ENCODE results near the gene POLK. TPM values are rescaled to one million over a fixed set of nuclear protein-coding genes. Genes with fewer than 3 reads are reported as not detected.
A peak's percentile ranks its signal among the peaks of the same experiment; 100 is the strongest.

The POLK gene
- total and polyA plus RNA-seq, 2 of the 4 experiments (the other 2 are of a cell fraction), result 10.4 to 24.4 TPM

DNA sequence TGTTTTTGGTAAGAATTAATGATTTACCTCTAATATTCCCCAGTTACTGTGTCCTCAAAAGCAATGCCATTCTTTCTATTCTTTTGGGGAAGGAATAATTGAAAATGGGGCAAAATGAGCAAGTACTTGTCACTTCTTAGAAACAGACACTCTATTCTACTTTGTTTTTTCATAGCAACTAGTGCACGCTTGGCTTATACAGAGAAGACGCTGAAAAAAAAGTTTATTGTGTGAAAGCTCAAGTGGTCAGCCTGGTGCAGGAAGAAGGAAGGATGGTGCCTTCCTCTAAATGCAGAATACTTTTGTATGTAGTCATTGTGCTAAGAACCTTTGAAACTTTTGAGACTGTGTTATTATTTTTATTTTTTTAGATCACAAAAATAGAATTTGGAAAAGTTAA, 129.1 kb downstream of the POLK start:
- TF ChIP-seq BHLHE40 (IDR thresholded peaks at IDR 0.05; ENCODE audit: low read depth, low read length), result no peak
- TF ChIP-seq MAFK (IDR thresholded peaks at IDR 0.05; ENCODE audit: low read depth, low read length), result no peak
- TF ChIP-seq MAZ (IDR thresholded peaks at IDR 0.05; ENCODE audit: borderline replicate concordance, low read depth, low read length), result no peak
- no peak for TF ChIP-seq CHD1 (IDR thresholded peaks at IDR 0.05; ENCODE audit: low read depth, low read length)
- TF ChIP-seq SMC3 (IDR thresholded peaks at IDR 0.05; ENCODE audit: low read depth, low read length), result no peak
- no peak for TF ChIP-seq NFE2L2 (IDR thresholded peaks at IDR 0.05; ENCODE audit: low read depth, low read length)
- DNase-seq (peak; percentile 16), ATAC-seq (ENCODE audit: low read depth) (peak; percentile 27; the same call in 1 of the 2 replicates)
- Histone ChIP-seq H2BK5ac (ENCODE audit: low read depth, low read length, poor library complexity, severe bottlenecking) (peak overlapping the region; percentile 70), H2AFZ (replicated peaks; ENCODE audit: low read length, poor library complexity) (no peak overlapping the region), H3K9ac (ENCODE audit: low read depth, low read length) (no peak overlapping the region), H4K8ac (ENCODE audit: low read depth in 2 of 2, low read length in 2 of 2) (peak overlapping the region in 1 of 2 experiments; percentile 52; a peak in 1 of 4 replicates), H3K4me1 (ENCODE audit: control insufficient read depth, insufficient read depth, low read length) (no peaks in the 10 kb centered on the region), H4K20me1 (ENCODE audit: insufficient read depth, low read length) (no peaks in the 10 kb centered on the region), H3K18ac (ENCODE audit: low read depth, low read length) (no peak overlapping the region), H3K4me2 (ENCODE audit: low read depth, low read length) (no peak overlapping the region), H3K4me3 (ENCODE audit: insufficient read depth, low read depth, low read length) (no peak overlapping the region), H3K36me3 (ENCODE audit: control insufficient read depth, insufficient read depth, low read length) (no peaks in the 10 kb centered on the region), H3K23ac (ENCODE audit: low read depth, low read length) (no peak overlapping the region), H2BK15ac (ENCODE audit: low read depth, low read length) (0 out of 3 replicates have a peak overlapping the region, but pooled peaks have one; percentile 20), H3K79me1 (ENCODE audit: low read depth in 1 of 2, low read length in 2 of 2) (no peaks in the 10 kb centered on the region; a peak in 1 of 4 replicates), H3K9me1 (ENCODE audit: insufficient read depth, low read length) (no peaks in the 10 kb centered on the region), H2AK9ac (replicated peaks; ENCODE audit: low read depth, low read length, poor library complexity) (no peak overlapping the region), H3K9me3 (ENCODE audit: control insufficient read depth, insufficient read depth, low read length) (no peaks in the 10 kb centered on the region), H2BK120ac (ENCODE audit: low read depth, low read length) (peak overlapping the region; percentile 48; the same call in 1 of the 2 replicates), H3K56ac (ENCODE audit: extremely low read depth, insufficient read depth, low read length) (0 out of 2 replicates have a peak overlapping the region, but pooled peaks have one; percentile 1), H3K27ac (ENCODE audit: insufficient read depth, low read length) (no peak overlapping the region; the same call in 1 of the 2 replicates), H4K5ac (ENCODE audit: low read depth, low read length) (no peak overlapping the region), H3K27me3 (ENCODE audit: control insufficient read depth, insufficient read depth, low read length) (no peaks in the 10 kb centered on the region), H4K91ac (ENCODE audit: insufficient read depth, low read depth, low read length) (no peak overlapping the region), H2AK5ac (ENCODE audit: low read depth, low read length) (no peak overlapping the region), H2BK20ac (ENCODE audit: low read depth, low read length) (0 out of 2 replicates have a peak overlapping the region, but pooled peaks have one; percentile 2), H3K4ac (ENCODE audit: low read depth, low read length) (peak overlapping the region; percentile 22; the same call in 1 of the 2 replicates), H3K14ac (replicated peaks; ENCODE audit: low read depth, low read length) (no peak overlapping the region)
- in situ Hi-C loops (cut with MboI; ENCODE audit: low sequenced_read_pairs), result no loop called here
- no TSS peak for BruUV-seq (replicated peaks)
- no CpG with 5 or more reads among the region's 2 CpGs for WGBS, 2 experiments (ENCODE audit: extremely low coverage in 2 of 2, insufficient read length in 1 of 2)
- dilution Hi-C loops (cut with HindIII; ENCODE audit: low sequenced_read_pairs, unreplicated experiment), result no loop called here
- CTCF ChIA-PET, result no interaction called here
- intact Hi-C loops (cut with micrococcal nuclease), result no loop called here
- POLR2A ChIA-PET (ENCODE audit: unreplicated experiment), result no interaction called here
